GM23338 (cell line): Measurements from ENCODE around the gene KLHL26. TPM values are rescaled to one million over a fixed set of nuclear protein-coding genes. Genes with fewer than 3 reads are reported as not detected.

ENCODE experiments used
- ATAC-seq: fragments of 200-7000 bp; cut with Tn5 transposase; 3 replicates; pipeline ENCODE4 v1.9.1; 2020
- DNase-seq: peaks from one replicate; pipeline ENCODE4 v3.0.0-alpha.2; 2015; ENCODE audit warnings: low spot score
- H2AFZ ChIP-seq: fragments of 200-600 bp; sonication (generic); 2 replicates; pipeline ENCODE4 v1.8.0; 2016; ENCODE audit warnings: antibody characterized with exemption, mild to moderate bottlenecking, moderate library complexity
- H3F3A ChIP-seq: fragments of 200-600 bp; sonication (generic); replicated peaks from 2 replicates; pipeline ENCODE4 v1.8.0; 2017; ENCODE audit warnings: antibody characterized with exemption, mixed run types, low read depth
- H3K27ac ChIP-seq: fragments of 200-600 bp; sonication (generic); 2 replicates; pipeline ENCODE4 v1.6.1; 2016; ENCODE audit warnings: low read depth
- H3K27me3 ChIP-seq: fragments of 200-600 bp; sonication (generic); 2 replicates; pipeline ENCODE4 v1.8.0; 2016; ENCODE audit warnings: mild to moderate bottlenecking, mixed run types, moderate library complexity; ENCODE audit not compliant: insufficient read depth
- H3K36me3 ChIP-seq: fragments of 200-600 bp; sonication (generic); 2 replicates; pipeline ENCODE4 v1.8.0; 2016; ENCODE audit warnings: mild to moderate bottlenecking; ENCODE audit not compliant: insufficient read depth
- H3K4me1 ChIP-seq: fragments of 200-600 bp; sonication (generic); 2 replicates; pipeline ENCODE4 v1.8.0; 2016; ENCODE audit warnings: mild to moderate bottlenecking, moderate library complexity; ENCODE audit not compliant: insufficient read depth
- H3K4me2 ChIP-seq: fragments of 200-600 bp; sonication (generic); 2 replicates; pipeline ENCODE4 v1.7.1; 2017; ENCODE audit warnings: mixed run types
- H3K4me3 ChIP-seq: fragments of 200-600 bp; sonication (generic); 2 replicates; pipeline ENCODE4 v1.6.1; 2016; ENCODE audit warnings: mixed run types
- H3K79me2 ChIP-seq: fragments of 200-600 bp; sonication (generic); replicated peaks from 2 replicates; pipeline ENCODE4 v1.8.0; 2017; ENCODE audit warnings: mild to moderate bottlenecking; ENCODE audit not compliant: insufficient read depth
- H3K9me2 ChIP-seq: fragments of 200-600 bp; sonication (generic); 2 replicates; pipeline ENCODE4 v1.8.0; 2017; ENCODE audit not compliant: insufficient read depth
- H4K20me1 ChIP-seq: fragments of 200-600 bp; sonication (generic); replicated peaks from 2 replicates; pipeline ENCODE4 v1.8.0; 2017; ENCODE audit warnings: mild to moderate bottlenecking; ENCODE audit not compliant: insufficient read depth
- H3K27ac Mint-ChIP-seq: 2 replicates; pipeline ENCODE4 v1.8.0; 2020; ENCODE audit warnings: inconsistent platforms, mild to moderate bottlenecking, moderate library complexity, mixed read lengths
- H3K27me3 Mint-ChIP-seq: 3 replicates; pipeline ENCODE4 v1.8.0; 2022; ENCODE audit warnings: low read depth, mild to moderate bottlenecking, moderate library complexity, mixed read lengths, inconsistent platforms; ENCODE audit not compliant: insufficient read depth, poor library complexity
- H3K36me3 Mint-ChIP-seq: 3 replicates; pipeline ENCODE4 v1.8.0; 2021; ENCODE audit warnings: low read depth, mild to moderate bottlenecking, inconsistent platforms, moderate library complexity, mixed read lengths
- H3K4me1 Mint-ChIP-seq: 3 replicates; pipeline ENCODE4 v1.8.0; 2020; ENCODE audit warnings: mild to moderate bottlenecking, inconsistent platforms, mixed read lengths
- H3K4me3 Mint-ChIP-seq: 3 replicates; pipeline ENCODE4 v1.8.0; 2021; ENCODE audit warnings: moderate library complexity, mild to moderate bottlenecking, inconsistent platforms, mixed read lengths
- H3K9me3 Mint-ChIP-seq: 3 replicates; pipeline ENCODE4 v1.8.0; 2020; ENCODE audit warnings: moderate library complexity, mild to moderate bottlenecking, inconsistent platforms, mixed read lengths
- CREB1 ChIP-seq: fragments of 250-450 bp; sonication (Bioruptor Pico); IDR thresholded peaks from 2 replicates; pipeline ENCODE4 v1.5.0; 2020; ENCODE audit warnings: low read depth, mild to moderate bottlenecking, moderate library complexity
- CTCF ChIP-seq, 2 experiments: fragments of 200-600 bp in 1 of 2; sonication (generic) in 1 of 2; conservative IDR thresholded peaks; 2 replicates each; pipeline versions ENCODE4 v1.5.1 to v1.6.1; 2016 to 2017; ENCODE audit warnings: antibody characterized with exemption in 2 of 2, low read depth in 2 of 2, mild to moderate bottlenecking in 2 of 2, moderate library complexity in 1 of 2
- ETS1 ChIP-seq: IDR thresholded peaks from 2 replicates; pipeline ENCODE4 v1.6.1; 2016; ENCODE audit warnings: antibody characterized with exemption
- EZH2 ChIP-seq: fragments of 200-600 bp; sonication (generic); IDR thresholded peaks from one replicate; pipeline ENCODE4 v1.8.0; 2017; ENCODE audit warnings: antibody characterized with exemption, mild to moderate bottlenecking, low read depth; ENCODE audit not compliant: unreplicated experiment
- EZH2phosphoT487 ChIP-seq: fragments of 200-600 bp; sonication (generic); IDR thresholded peaks from one replicate; pipeline ENCODE4 v1.8.1; 2018; ENCODE audit warnings: antibody characterized with exemption; ENCODE audit not compliant: unreplicated experiment
- JUNB ChIP-seq: IDR thresholded peaks from one replicate; pipeline ENCODE4 v1.6.1; 2016; ENCODE audit warnings: antibody characterized with exemption; ENCODE audit not compliant: unreplicated experiment
- NANOG ChIP-seq: IDR thresholded peaks from 2 replicates; pipeline ENCODE4 v1.6.1; 2016; ENCODE audit warnings: antibody characterized with exemption, borderline replicate concordance
- POLR2AphosphoS5 ChIP-seq: IDR thresholded peaks from 2 replicates; pipeline ENCODE4 v1.6.1; 2016; ENCODE audit warnings: antibody characterized with exemption, low read depth
- REST ChIP-seq: IDR thresholded peaks from one replicate; pipeline ENCODE4 v1.6.1; 2018; ENCODE audit warnings: antibody characterized with exemption; ENCODE audit not compliant: unreplicated experiment
- STAT1 ChIP-seq: IDR thresholded peaks from one replicate; pipeline ENCODE4 v1.6.1; 2016; ENCODE audit warnings: antibody characterized with exemption; ENCODE audit not compliant: unreplicated experiment
- ZNF114 ChIP-seq: fragments of 250-450 bp; sonication (Bioruptor Pico); IDR thresholded peaks from 2 replicates; pipeline ENCODE4 v1.5.0; 2020; ENCODE audit warnings: mild to moderate bottlenecking, moderate library complexity
- ZNF331 ChIP-seq: fragments of 250-450 bp; sonication (Bioruptor Pico); IDR thresholded peaks from 2 replicates; pipeline ENCODE4 v1.5.0; 2020; ENCODE audit warnings: low read depth, mild to moderate bottlenecking, moderate library complexity
- ZNF462 ChIP-seq: fragments of 250-450 bp; sonication (Bioruptor Pico); IDR thresholded peaks from 2 replicates; pipeline ENCODE4 v1.5.0; 2020; ENCODE audit warnings: mild to moderate bottlenecking, moderate library complexity
- polyA plus RNA-seq: library from polyadenylated mRNA; unstranded; fragments of >200 nt; fragmentation: Nextera tagmentation; extraction: Ambion mirVana; gene quantifications from 2 replicates; pipeline ENCODE4 v1.2.1, GENCODE V29; 2016
- total RNA-seq: library from RNA; depleted of rRNA; stranded (reverse); fragments of >200 nt; shearing (Covaris generic); gene quantifications from 2 replicates; pipeline ENCODE4 v1.2.3, GENCODE V29; 2014

Gene KLHL26
- total and polyA plus RNA-seq, 2 experiments from 2014 or later, result 3.6 to 11.2 TPM

GRCh38 chr19:18594824-18595373 lies 41.9 kb upstream of the KLHL26 start:
- H3K27me3 ChIP-seq, result peaks cover 15% of the 10 kb centered on the region; the same call in 1 of the 2 replicates
- H3K4me3 Mint-ChIP-seq, result peak overlapping the region; percentile 79
- H3K9me2 ChIP-seq, result no peaks in the 10 kb centered on the region
- peaks cover 3% of the 10 kb centered on the region; the same call in 1 of the 2 replicates for H3K79me2 ChIP-seq
- H3K27me3 Mint-ChIP-seq, result peaks cover 51% of the 10 kb centered on the region
- peak overlapping the region; percentile 76 for H3K27ac Mint-ChIP-seq
- H4K20me1 ChIP-seq, result no peaks in the 10 kb centered on the region; the same call in 1 of the 2 replicates
- 0 out of 3 replicates have a peak, but pooled peaks cover 4% of the 10 kb centered on the region for H3K9me3 Mint-ChIP-seq
- peaks cover 17% of the 10 kb centered on the region for H3K36me3 Mint-ChIP-seq
- no peaks in the 10 kb centered on the region; the same call in 1 of the 2 replicates for H3K36me3 ChIP-seq
- H3K4me1 ChIP-seq, result peaks cover 46% of the 10 kb centered on the region
- peaks cover 47% of the 10 kb centered on the region for H3F3A ChIP-seq
- TF ChIP-seq ZNF114 (CRISPR knock-in tag), result no peak
- no peak for TF ChIP-seq CTCF (conservative IDR thresholded peaks at IDR 0.05; ENCODE audit: low read depth in 2 of 2)
- TF ChIP-seq STAT1, result no peak
- TF ChIP-seq EZH2phosphoT487, result no peak
- no peak for TF ChIP-seq JUNB
- no peak for TF ChIP-seq ETS1
- no peak for TF ChIP-seq POLR2AphosphoS5
- no peak for TF ChIP-seq ZNF462 (CRISPR knock-in tag)
- no peak for TF ChIP-seq CREB1
- TF ChIP-seq ZNF331 (CRISPR knock-in tag), result no peak
- TF ChIP-seq REST, result no peak
- no peak for TF ChIP-seq NANOG
- no peak for TF ChIP-seq EZH2
- ATAC-seq (no peak), DNase-seq (no peak)
- peaks cover 46% of the 10 kb centered on the region for H3K4me1 Mint-ChIP-seq
- H3K4me3 ChIP-seq, result peak overlapping the region; percentile 68
- 0 out of 2 replicates have a peak overlapping the region, but pooled peaks have one; percentile 66 for H3K27ac ChIP-seq
- 0 out of 2 replicates have a peak overlapping the region, but pooled peaks have one; percentile 59 for H2AFZ ChIP-seq
- H3K4me2 ChIP-seq, result peak overlapping the region; percentile 94
